T-cell (primary cell): ENCODE data around the gene EML4. TPM values are rescaled to one million over a fixed set of nuclear protein-coding genes. Genes with fewer than 3 reads are reported as not detected.
"Not testable (repeated sequence)": the region's sequence is repeated elsewhere in the genome, so short reads cannot be mapped to it uniquely, and the experiment has no call there.

Source experiments
- ATAC-seq, 4 experiments: fragments of 200-7000 bp in 3 of 4; fragments of 150-1000 bp in 1 of 4; cut with Tn5 transposase; replicated peaks in 1 of 4; 1 replicate in 3 of 4; 2 replicates in 1 of 4; pipeline ENCODE4 v1.10.0; 2021; ENCODE audit warnings: moderate library complexity in 3 of 4, mild to moderate bottlenecking in 2 of 4, moderate number of reproducible peaks in 1 of 4
- CTCF ChIA-PET, 2 donors: fragments of 300-600 bp; sonication (Branson Sonifier 250); formaldehyde crosslinking; loops; one replicate each; lab custom pipeline; 2022; ENCODE audit warnings: antibody characterized with exemption in 2 of 2; lab: Charles Lee
- POLR2A ChIA-PET, 2 donors: fragments of 300-600 bp; sonication (Branson Sonifier 250); formaldehyde crosslinking; loops; one replicate each; lab custom pipeline; 2022; ENCODE audit warnings: antibody characterized with exemption in 2 of 2; lab: Charles Lee
- DNase-seq, 35 experiments: peaks; one replicate each; pipeline versions ENCODE4 v3.0.0 to v3.0.0-alpha.2; 2013 to 2023
- H3K27ac ChIP-seq: one replicate; pipeline ENCODE4 v1.5.1; 2013; ENCODE audit warnings: low read length
- H3K27me3 ChIP-seq, 2 experiments: replicated peaks in 1 of 2; 1 replicate in 1 of 2; 2 replicates in 1 of 2; pipeline versions ENCODE4 v1.6.1 to v1.7.0; 2013; ENCODE audit warnings: low read length in 1 of 2, mixed read lengths in 1 of 2; ENCODE audit not compliant: control insufficient read depth in 2 of 2, insufficient read depth in 2 of 2; ENCODE audit errors: extremely low read depth in 1 of 2
- H3K36me3 ChIP-seq, 2 donors: 1 replicate in 1 of 2; 2 replicates in 1 of 2; pipeline versions ENCODE4 v1.6.1 to v1.7.0; 2013; ENCODE audit warnings: low read length in 1 of 2; ENCODE audit not compliant: control insufficient read depth in 2 of 2, insufficient read depth in 1 of 2; ENCODE audit errors: extremely low read depth in 1 of 2
- H3K4me1 ChIP-seq, 2 experiments: 1 replicate in 1 of 2; 2 replicates in 1 of 2; pipeline versions ENCODE4 v1.6.1 to v1.7.0; 2013; ENCODE audit warnings: low read length in 2 of 2, mixed read lengths in 1 of 2; ENCODE audit not compliant: insufficient read depth in 2 of 2, control insufficient read depth in 1 of 2; ENCODE audit errors: extremely low read depth in 1 of 2
- H3K4me3 ChIP-seq, 2 donors: 1 replicate in 1 of 2; 2 replicates in 1 of 2; pipeline versions ENCODE4 v1.5.1 to v1.7.0; 2013; ENCODE audit warnings: mild to moderate bottlenecking in 2 of 2, low read length in 1 of 2, moderate library complexity in 1 of 2; ENCODE audit not compliant: control insufficient read depth in 1 of 2; ENCODE audit errors: extremely low read depth in 1 of 2
- H3K9me3 ChIP-seq: 2 replicates; pipeline ENCODE4 v1.7.0; 2013
- H3K27ac Mint-ChIP-seq, 2 donors: one replicate each; pipeline ENCODE4 v1.8.0; 2020 to 2021; ENCODE audit warnings: mild to moderate bottlenecking in 2 of 2, mixed read lengths in 2 of 2
- H3K27me3 Mint-ChIP-seq, 2 donors: one replicate each; pipeline ENCODE4 v1.8.0; 2021 to 2022; ENCODE audit warnings: mixed read lengths in 2 of 2
- H3K36me3 Mint-ChIP-seq: one replicate; pipeline ENCODE4 v1.8.0; 2021; ENCODE audit warnings: mixed read lengths
- H3K4me1 Mint-ChIP-seq, 3 donors: one replicate each; pipeline ENCODE4 v1.8.0; 2020 to 2022; ENCODE audit warnings: mixed read lengths in 3 of 3, mild to moderate bottlenecking in 1 of 3
- H3K4me3 Mint-ChIP-seq, 3 donors: one replicate each; pipeline ENCODE4 v1.8.0; 2020 to 2022; ENCODE audit warnings: mild to moderate bottlenecking in 3 of 3, mixed read lengths in 3 of 3, moderate library complexity in 3 of 3
- H3K9me3 Mint-ChIP-seq, 3 donors: one replicate each; pipeline ENCODE4 v1.8.0; 2020 to 2022; ENCODE audit warnings: mixed read lengths in 3 of 3
- WGBS: methylation state at CpG from one replicate; pipeline ENCODE4 v1.1.5; 2013; ENCODE audit warnings: missing lambda C conversion rate; ENCODE audit not compliant: insufficient coverage; 5-methylcytosine and 5-hydroxymethylcytosine counted together
- total RNA-seq, 35 experiments: library from RNA in 6 of 35; stranded (reverse) in 6 of 35; fragments of 120-200 nt in 1 of 35; gene quantifications; one replicate each; pipeline versions ENCODE4 v1.2.1 to v1.2.4 and lab custom pipeline; 2013 to 2026

EML4 gene
- total RNA-seq, 5 donors from 2014 or later (not counting 1 experiment from before 2014, with no cell fraction given), result 101 to 223 (median 123) TPM

- Mint-ChIP-seq H3K27ac (no peak overlapping the region), H3K4me3 (no peak overlapping the region), H3K4me1 (peaks cover 11 to 20% (median 14%) of the 10 kb centered on the region in 3 donors), H3K27me3 (peaks cover 0 to 2% of the 10 kb centered on the region in 2 donors), H3K9me3 (no peaks in the 10 kb centered on the region), H3K36me3 (no peaks in the 10 kb centered on the region)
- POLR2A ChIA-PET, result interaction anchor here in 1 of 2 donors (0.6 kb wide), 1 partner anchor 23 kb away, joined by 3 read pairs; no protein-coding TSS in a partner anchor
- no peak for ATAC-seq
- H3K9me3 ChIP-seq, result no peaks in the 10 kb centered on the region
- CTCF ChIA-PET, result no interaction called here
- H3K4me3 ChIP-seq, result no peak overlapping the region
- 100% methylated on average over 2 of the region's 5 CpGs for WGBS
- no peaks in the 10 kb centered on the region for H3K27me3 ChIP-seq
- no peaks in the 10 kb centered on the region for H3K36me3 ChIP-seq
- H3K4me1 ChIP-seq, result peaks cover 4 to 9% of the 10 kb centered on the region in 2 experiments
- no peak for DNase-seq
- H3K27ac ChIP-seq, result no peak overlapping the region
These were observed 200.5 kb downstream of the EML4 start for GRCh38 chr2:42369532-42370229.

DNA sequence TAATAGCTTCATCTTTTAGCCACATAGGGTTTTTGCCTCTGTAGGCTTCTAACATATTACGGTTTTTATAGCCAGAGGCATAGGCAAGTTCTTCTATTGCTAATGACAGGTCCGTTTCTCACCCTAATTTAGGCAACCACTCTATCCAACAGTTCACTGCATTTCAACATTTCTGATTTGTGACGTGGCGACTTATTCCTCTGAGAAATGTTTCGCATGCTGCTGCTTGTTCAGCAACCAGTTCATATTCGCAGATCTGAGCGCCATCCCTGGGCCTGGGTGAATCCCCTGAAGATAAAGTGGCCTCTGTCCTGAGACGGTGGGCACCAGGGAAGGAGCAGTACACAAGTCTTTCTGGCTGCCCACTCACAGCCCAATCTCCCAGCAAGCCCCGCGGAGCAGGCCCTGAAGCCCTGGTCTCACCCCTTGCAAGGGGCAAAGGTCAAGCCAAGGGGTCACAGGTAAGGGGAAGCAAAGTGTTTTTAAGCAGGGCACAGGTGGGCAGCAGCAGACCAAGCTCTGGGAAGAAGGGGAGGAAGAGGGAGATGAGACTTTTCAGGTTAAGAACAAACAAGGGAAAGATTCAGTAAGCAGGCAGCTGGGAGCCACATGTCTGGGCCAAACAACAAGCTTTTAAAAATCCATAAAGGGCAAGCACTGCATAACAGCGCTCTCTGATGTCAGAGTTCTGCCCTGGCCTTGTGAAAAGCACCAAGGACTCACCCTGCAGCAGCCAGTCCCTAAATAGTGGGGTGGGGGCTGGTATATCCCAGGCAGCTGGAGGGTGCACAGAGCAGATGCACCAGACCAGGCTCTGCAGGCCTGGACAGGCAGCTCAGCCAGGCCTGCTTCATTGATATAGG, 202.7 kb downstream of the EML4 start:
- no peaks in the 10 kb centered on the region for H3K36me3 ChIP-seq
- Mint-ChIP-seq H3K36me3 (no peaks in the 10 kb centered on the region), H3K4me1 (peaks cover 11 to 20% (median 14%) of the 10 kb centered on the region in 3 donors), H3K4me3 (no peak overlapping the region), H3K27ac (no peak overlapping the region), H3K9me3 (no peaks in the 10 kb centered on the region), H3K27me3 (peaks cover 0 to 2% of the 10 kb centered on the region in 2 donors)
- DNase-seq (no peak), ATAC-seq (no peak)
- CTCF ChIA-PET, result interaction anchor here in 1 of 2 donors (0.6 kb wide), 1 partner anchor 493 kb away, joined by 3 read pairs; no protein-coding TSS in a partner anchor
- H3K27ac ChIP-seq, result no peak overlapping the region
- H3K27me3 ChIP-seq, result no peaks in the 10 kb centered on the region
- H3K9me3 ChIP-seq, result no peaks in the 10 kb centered on the region
- H3K4me3 ChIP-seq, result no peak overlapping the region
- POLR2A ChIA-PET, result no interaction called here
- WGBS, result 96% methylated on average over 9 of the region's 11 CpGs
- H3K4me1 ChIP-seq, result peaks cover 4 to 9% of the 10 kb centered on the region in 2 experiments

GRCh38 chr2:42372474-42373200, 203.5 kb downstream of the EML4 start:
- no peaks in the 10 kb centered on the region for H3K9me3 Mint-ChIP-seq
- no peak overlapping the region for H3K27ac Mint-ChIP-seq
- no peak overlapping the region for H3K4me3 Mint-ChIP-seq
- 0% methylated on average over 1 of the region's 3 CpGs for WGBS
- H3K36me3 Mint-ChIP-seq, result no peaks in the 10 kb centered on the region
- H3K36me3 ChIP-seq, result no peaks in the 10 kb centered on the region
- CTCF ChIA-PET, result no interaction called here
- DNase-seq, result no peak
- H3K27ac ChIP-seq, result no peak overlapping the region
- H3K4me3 ChIP-seq, result no peak overlapping the region
- no peak for ATAC-seq
- no peaks in the 10 kb centered on the region for H3K27me3 ChIP-seq
- H3K4me1 ChIP-seq, result peaks cover under 1 to 7% of the 10 kb centered on the region in 2 experiments
- POLR2A ChIA-PET, result no interaction called here
- no peaks in the 10 kb centered on the region for H3K9me3 ChIP-seq
- peaks cover 0 to 2% of the 10 kb centered on the region in 2 donors for H3K27me3 Mint-ChIP-seq
- peaks cover 9 to 14% (median 9%) of the 10 kb centered on the region in 3 donors for H3K4me1 Mint-ChIP-seq

GRCh38 chr2:42376758-42377157, 207.6 kb downstream of the EML4 start:
- Mint-ChIP-seq H3K4me1 (no peaks in the 10 kb centered on the region), H3K4me3 (no peak overlapping the region), H3K27ac (no peak overlapping the region), H3K27me3 (no peaks in the 10 kb centered on the region), H3K36me3 (no peaks in the 10 kb centered on the region), H3K9me3 (no peaks in the 10 kb centered on the region)
- no peaks in the 10 kb centered on the region for H3K9me3 ChIP-seq
- H3K4me1 ChIP-seq, result no peaks in the 10 kb centered on the region
- CTCF ChIA-PET, result no interaction called here
- H3K4me3 ChIP-seq, result no peak overlapping the region
- no peak overlapping the region for H3K27ac ChIP-seq
- DNase-seq (no peak), ATAC-seq (no peak)
- no peaks in the 10 kb centered on the region for H3K36me3 ChIP-seq
- POLR2A ChIA-PET, result no interaction called here
- H3K27me3 ChIP-seq, result peaks cover 0 to 5% of the 10 kb centered on the region in 2 experiments
- WGBS, result 65% methylated on average over 5 of the region's 7 CpGs

- 86% methylated on average over 1 of the region's 9 CpGs for WGBS
These were observed 209.3 kb downstream of the EML4 start for GRCh38 chr2:42378415-42378814.

GRCh38 chr2:42380026-42380425, 210.9 kb downstream of the EML4 start:
- H3K9me3 Mint-ChIP-seq, POLR2A ChIA-PET, H3K9me3 ChIP-seq, H3K27me3 Mint-ChIP-seq, H3K4me1 ChIP-seq, H3K4me3 Mint-ChIP-seq, H3K27ac Mint-ChIP-seq, H3K36me3 Mint-ChIP-seq, ATAC-seq, H3K36me3 ChIP-seq, H3K4me1 Mint-ChIP-seq, H3K4me3 ChIP-seq, DNase-seq, H3K27ac ChIP-seq, H3K27me3 ChIP-seq, CTCF ChIA-PET: not testable (repeated sequence)
- WGBS, result 89% methylated on average over 4 of the region's 7 CpGs

More at GRCh38 chr2:42378415-42378814, 209.3 kb downstream of the EML4 start:
- H3K27ac Mint-ChIP-seq, result no peak overlapping the region
- Histone ChIP-seq H3K4me3 (no peak overlapping the region), H3K27ac (no peak overlapping the region), H3K27me3 (peaks cover 0 to 10% of the 10 kb centered on the region in 2 experiments), H3K9me3 (no peaks in the 10 kb centered on the region), H3K36me3 (no peaks in the 10 kb centered on the region), H3K4me1 (no peaks in the 10 kb centered on the region)
- H3K36me3 Mint-ChIP-seq, result no peaks in the 10 kb centered on the region
- ChIA-PET CTCF (no interaction called here), POLR2A (no interaction called here)
- H3K9me3 Mint-ChIP-seq, result no peaks in the 10 kb centered on the region
- DNase-seq (no peak), ATAC-seq (no peak)
- H3K4me3 Mint-ChIP-seq, result no peak overlapping the region
- H3K27me3 Mint-ChIP-seq, result no peaks in the 10 kb centered on the region
- H3K4me1 Mint-ChIP-seq, result no peaks in the 10 kb centered on the region
